Activated CD8-positive, alpha-beta T cell treated with anti-CD3 and anti-CD28 coated beads for 36 hours (primary cell): Measurements from ENCODE around the gene HLX. TPM values are rescaled to one million over a fixed set of nuclear protein-coding genes. Genes with fewer than 3 reads are reported as not detected.

Experiments used
- ATAC-seq: fragments of 200-7000 bp; cut with Tn5 transposase; one replicate; pipeline ENCODE4 v1.10.0; 2021; ENCODE audit warnings: mild to moderate bottlenecking, moderate library complexity
- CTCF ChIA-PET: fragments of 350-600 bp; sonication (Branson Sonifier 250); formaldehyde crosslinking; loops from one replicate; lab custom pipeline; 2021; ENCODE audit warnings: antibody characterized with exemption; lab: Charles Lee
- POLR2A ChIA-PET: fragments of 350-600 bp; sonication (Branson Sonifier 250); formaldehyde crosslinking; loops from one replicate; lab custom pipeline; 2021; ENCODE audit warnings: antibody characterized with exemption; lab: Charles Lee
- DNase-seq: peaks from one replicate; pipeline ENCODE4 v3.0.0-alpha.2; 2020
- H3K27ac Mint-ChIP-seq: one replicate; pipeline ENCODE4 v1.8.0; 2021; ENCODE audit warnings: mild to moderate bottlenecking, mixed read lengths
- H3K27me3 Mint-ChIP-seq: one replicate; pipeline ENCODE4 v1.8.0; 2021; ENCODE audit warnings: mixed read lengths
- H3K36me3 Mint-ChIP-seq: one replicate; pipeline ENCODE4 v1.8.0; 2021; ENCODE audit warnings: low read depth, mixed read lengths
- H3K4me1 Mint-ChIP-seq: one replicate; pipeline ENCODE4 v1.8.0; 2021; ENCODE audit warnings: low read depth, mixed read lengths
- H3K4me3 Mint-ChIP-seq: one replicate; pipeline ENCODE4 v1.8.0; 2021; ENCODE audit warnings: mild to moderate bottlenecking, moderate library complexity, mixed read lengths
- H3K9me3 Mint-ChIP-seq: one replicate; pipeline ENCODE4 v1.8.0; 2021; ENCODE audit warnings: mixed read lengths
- CTCF ChIP-seq: fragments of 200-600 bp; IDR thresholded peaks from one replicate; pipeline ENCODE4 v1.8.0; 2022; ENCODE audit warnings: antibody characterized with exemption, mild to moderate bottlenecking
- intact Hi-C: fragments of 100-400 bp; cut with micrococcal nuclease; formaldehyde crosslinking; loops from one replicate; pipeline ENCODE4 v1.10.0; 2022
- total RNA-seq, 2 experiments: library from RNA; stranded (reverse); gene quantifications; one replicate each; pipeline ENCODE4 v1.2.3, GENCODE V29; 2021

HLX gene
- total RNA-seq, 2 experiments from 2014 or later, result not detected

- ChIA-PET CTCF (no interaction called here), POLR2A (no interaction called here)
- DNase-seq, result no peak
- H3K4me3 Mint-ChIP-seq, result no peak overlapping the region
- H3K36me3 Mint-ChIP-seq, result no peaks in the 10 kb centered on the region
- H3K9me3 Mint-ChIP-seq, result no peaks in the 10 kb centered on the region
- TF ChIP-seq CTCF, result no peak
- peaks cover 3% of the 10 kb centered on the region for H3K27me3 Mint-ChIP-seq
- no peak for ATAC-seq
- intact Hi-C loops, result no loop called here
- H3K4me1 Mint-ChIP-seq, result no peaks in the 10 kb centered on the region
- no peak overlapping the region for H3K27ac Mint-ChIP-seq
Measured at GRCh38 chr1:220928725-220929300, 49.6 kb downstream of the HLX start.

DNA sequence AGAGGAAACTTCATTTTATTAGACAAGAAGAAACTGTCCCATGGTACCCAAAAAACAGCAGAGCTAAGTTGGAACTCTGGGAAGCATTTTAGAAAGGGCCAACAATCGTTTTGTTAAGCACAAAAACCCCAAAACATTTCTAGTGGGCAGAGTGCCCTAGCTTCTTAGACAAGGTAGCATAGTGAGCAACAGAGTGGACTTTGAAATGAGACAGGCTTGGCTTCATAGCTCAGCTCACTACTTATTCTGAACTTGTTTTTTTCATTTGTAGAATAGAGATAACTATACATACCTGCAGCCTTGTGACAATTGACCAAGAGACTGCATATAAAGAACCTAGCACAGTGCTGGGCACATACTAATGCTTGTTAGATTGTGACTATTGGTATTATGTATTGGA is 50.1 kb downstream of the HLX start:
- ATAC-seq (no peak), DNase-seq (no peak)
- peaks cover 3% of the 10 kb centered on the region for H3K27me3 Mint-ChIP-seq
- H3K4me3 Mint-ChIP-seq, result no peak overlapping the region
- H3K36me3 Mint-ChIP-seq, result no peaks in the 10 kb centered on the region
- H3K4me1 Mint-ChIP-seq, result no peaks in the 10 kb centered on the region
- TF ChIP-seq CTCF, result no peak
- H3K9me3 Mint-ChIP-seq, result no peaks in the 10 kb centered on the region
- ChIA-PET CTCF (no interaction called here), POLR2A (no interaction called here)
- H3K27ac Mint-ChIP-seq, result no peak overlapping the region
- intact Hi-C loops, result no loop called here

Other genes starting within 250 kb of the HLX start
- gene C1orf115, start 189.1 kb upstream of the HLX start, total RNA-seq, result under 1 TPM; 0.07 to 0.13 TPM
- not detected for gene MTARC2, start 131.1 kb upstream of the HLX start, total RNA-seq
- gene MTARC1, start 92.5 kb upstream of the HLX start, total RNA-seq, result not detected